Right lobe of liver (tissue), 4 donors: Measurements from ENCODE around the gene FNDC8.

ENCODE experiments used
- POLR2A ChIP-seq: fragments of 450-650 bp; IDR thresholded peaks from one replicate; pipeline ENCODE4 v1.6.1; 2017; ENCODE audit warnings: antibody characterized with exemption, mild to moderate bottlenecking
- TF ChIP-seq, protein P1 (sequence below), 4 donors: fragments of 200-600 bp in 3 of 4; fragments of 450-650 bp in 1 of 4; IDR thresholded peaks; one replicate each; pipeline versions ENCODE4 v1.5.1 to v1.8.0; 2016 to 2022; ENCODE audit warnings: antibody characterized with exemption in 4 of 4, mild to moderate bottlenecking in 2 of 4
- donor health status: DM: no; HTN: no; CAD: no.
- donor health status: DM: no; HTN: no; CAD: no.
- donor health status: DM: no; HTN: yes; CAD: no.

DNA sequence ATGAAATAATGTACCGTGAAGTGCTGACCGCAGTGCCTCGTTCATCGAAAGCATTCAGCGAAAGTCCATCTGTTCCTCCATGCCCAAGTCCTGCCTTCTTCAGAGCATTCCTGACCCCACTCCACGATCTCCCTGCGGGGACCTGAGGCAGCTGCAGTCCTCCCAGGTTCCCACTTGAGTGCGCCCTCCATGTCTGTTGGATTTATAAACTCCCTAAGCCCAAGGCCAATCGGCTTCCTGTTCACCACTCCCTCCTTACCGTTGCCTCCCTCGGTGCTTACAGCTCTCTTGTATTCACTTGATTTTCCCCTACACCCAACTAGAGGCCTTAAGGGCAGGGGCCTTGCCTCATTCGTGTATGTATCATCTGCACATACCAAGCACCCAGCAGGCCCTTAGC, 4.6 kb upstream of the FNDC8 start:
- TF ChIP-seq, protein P1, sequence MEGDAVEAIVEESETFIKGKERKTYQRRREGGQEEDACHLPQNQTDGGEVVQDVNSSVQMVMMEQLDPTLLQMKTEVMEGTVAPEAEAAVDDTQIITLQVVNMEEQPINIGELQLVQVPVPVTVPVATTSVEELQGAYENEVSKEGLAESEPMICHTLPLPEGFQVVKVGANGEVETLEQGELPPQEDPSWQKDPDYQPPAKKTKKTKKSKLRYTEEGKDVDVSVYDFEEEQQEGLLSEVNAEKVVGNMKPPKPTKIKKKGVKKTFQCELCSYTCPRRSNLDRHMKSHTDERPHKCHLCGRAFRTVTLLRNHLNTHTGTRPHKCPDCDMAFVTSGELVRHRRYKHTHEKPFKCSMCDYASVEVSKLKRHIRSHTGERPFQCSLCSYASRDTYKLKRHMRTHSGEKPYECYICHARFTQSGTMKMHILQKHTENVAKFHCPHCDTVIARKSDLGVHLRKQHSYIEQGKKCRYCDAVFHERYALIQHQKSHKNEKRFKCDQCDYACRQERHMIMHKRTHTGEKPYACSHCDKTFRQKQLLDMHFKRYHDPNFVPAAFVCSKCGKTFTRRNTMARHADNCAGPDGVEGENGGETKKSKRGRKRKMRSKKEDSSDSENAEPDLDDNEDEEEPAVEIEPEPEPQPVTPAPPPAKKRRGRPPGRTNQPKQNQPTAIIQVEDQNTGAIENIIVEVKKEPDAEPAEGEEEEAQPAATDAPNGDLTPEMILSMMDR (IDR thresholded peaks at IDR 0.05): no peak
- no peak for TF ChIP-seq POLR2A
